GM23338 (cell line): Measurements from ENCODE around the gene ADAMTS19.

ENCODE experiments used
- CTCF ChIP-seq, 2 experiments: fragments of 200-600 bp in 1 of 2; sonication (generic) in 1 of 2; conservative IDR thresholded peaks; 2 replicates each; pipeline versions ENCODE4 v1.5.1 to v1.6.1; 2016 to 2017; ENCODE audit warnings: antibody characterized with exemption in 2 of 2, low read depth in 2 of 2, mild to moderate bottlenecking in 2 of 2, moderate library complexity in 1 of 2
- EZH2 ChIP-seq: fragments of 200-600 bp; sonication (generic); IDR thresholded peaks from one replicate; pipeline ENCODE4 v1.8.0; 2017; ENCODE audit warnings: antibody characterized with exemption, mild to moderate bottlenecking, low read depth; ENCODE audit not compliant: unreplicated experiment
- TF ChIP-seq, protein P1 (sequence below): IDR thresholded peaks from one replicate; pipeline ENCODE4 v1.6.1; 2018; ENCODE audit warnings: antibody characterized with exemption; ENCODE audit not compliant: unreplicated experiment

- TF ChIP-seq CTCF (conservative IDR thresholded peaks at IDR 0.05; ENCODE audit: low read depth in 2 of 2) (no peak), EZH2 (no peak)
- TF ChIP-seq, protein P1, sequence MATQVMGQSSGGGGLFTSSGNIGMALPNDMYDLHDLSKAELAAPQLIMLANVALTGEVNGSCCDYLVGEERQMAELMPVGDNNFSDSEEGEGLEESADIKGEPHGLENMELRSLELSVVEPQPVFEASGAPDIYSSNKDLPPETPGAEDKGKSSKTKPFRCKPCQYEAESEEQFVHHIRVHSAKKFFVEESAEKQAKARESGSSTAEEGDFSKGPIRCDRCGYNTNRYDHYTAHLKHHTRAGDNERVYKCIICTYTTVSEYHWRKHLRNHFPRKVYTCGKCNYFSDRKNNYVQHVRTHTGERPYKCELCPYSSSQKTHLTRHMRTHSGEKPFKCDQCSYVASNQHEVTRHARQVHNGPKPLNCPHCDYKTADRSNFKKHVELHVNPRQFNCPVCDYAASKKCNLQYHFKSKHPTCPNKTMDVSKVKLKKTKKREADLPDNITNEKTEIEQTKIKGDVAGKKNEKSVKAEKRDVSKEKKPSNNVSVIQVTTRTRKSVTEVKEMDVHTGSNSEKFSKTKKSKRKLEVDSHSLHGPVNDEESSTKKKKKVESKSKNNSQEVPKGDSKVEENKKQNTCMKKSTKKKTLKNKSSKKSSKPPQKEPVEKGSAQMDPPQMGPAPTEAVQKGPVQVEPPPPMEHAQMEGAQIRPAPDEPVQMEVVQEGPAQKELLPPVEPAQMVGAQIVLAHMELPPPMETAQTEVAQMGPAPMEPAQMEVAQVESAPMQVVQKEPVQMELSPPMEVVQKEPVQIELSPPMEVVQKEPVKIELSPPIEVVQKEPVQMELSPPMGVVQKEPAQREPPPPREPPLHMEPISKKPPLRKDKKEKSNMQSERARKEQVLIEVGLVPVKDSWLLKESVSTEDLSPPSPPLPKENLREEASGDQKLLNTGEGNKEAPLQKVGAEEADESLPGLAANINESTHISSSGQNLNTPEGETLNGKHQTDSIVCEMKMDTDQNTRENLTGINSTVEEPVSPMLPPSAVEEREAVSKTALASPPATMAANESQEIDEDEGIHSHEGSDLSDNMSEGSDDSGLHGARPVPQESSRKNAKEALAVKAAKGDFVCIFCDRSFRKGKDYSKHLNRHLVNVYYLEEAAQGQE = no peak
These were observed 14.7 kb upstream of the ADAMTS19 start for GRCh38 chr5:129445379-129445778.
